Measurements from ENCODE around the gene LGR5.

LGR5 gene, protein sequence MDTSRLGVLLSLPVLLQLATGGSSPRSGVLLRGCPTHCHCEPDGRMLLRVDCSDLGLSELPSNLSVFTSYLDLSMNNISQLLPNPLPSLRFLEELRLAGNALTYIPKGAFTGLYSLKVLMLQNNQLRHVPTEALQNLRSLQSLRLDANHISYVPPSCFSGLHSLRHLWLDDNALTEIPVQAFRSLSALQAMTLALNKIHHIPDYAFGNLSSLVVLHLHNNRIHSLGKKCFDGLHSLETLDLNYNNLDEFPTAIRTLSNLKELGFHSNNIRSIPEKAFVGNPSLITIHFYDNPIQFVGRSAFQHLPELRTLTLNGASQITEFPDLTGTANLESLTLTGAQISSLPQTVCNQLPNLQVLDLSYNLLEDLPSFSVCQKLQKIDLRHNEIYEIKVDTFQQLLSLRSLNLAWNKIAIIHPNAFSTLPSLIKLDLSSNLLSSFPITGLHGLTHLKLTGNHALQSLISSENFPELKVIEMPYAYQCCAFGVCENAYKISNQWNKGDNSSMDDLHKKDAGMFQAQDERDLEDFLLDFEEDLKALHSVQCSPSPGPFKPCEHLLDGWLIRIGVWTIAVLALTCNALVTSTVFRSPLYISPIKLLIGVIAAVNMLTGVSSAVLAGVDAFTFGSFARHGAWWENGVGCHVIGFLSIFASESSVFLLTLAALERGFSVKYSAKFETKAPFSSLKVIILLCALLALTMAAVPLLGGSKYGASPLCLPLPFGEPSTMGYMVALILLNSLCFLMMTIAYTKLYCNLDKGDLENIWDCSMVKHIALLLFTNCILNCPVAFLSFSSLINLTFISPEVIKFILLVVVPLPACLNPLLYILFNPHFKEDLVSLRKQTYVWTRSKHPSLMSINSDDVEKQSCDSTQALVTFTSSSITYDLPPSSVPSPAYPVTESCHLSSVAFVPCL

DNA sequence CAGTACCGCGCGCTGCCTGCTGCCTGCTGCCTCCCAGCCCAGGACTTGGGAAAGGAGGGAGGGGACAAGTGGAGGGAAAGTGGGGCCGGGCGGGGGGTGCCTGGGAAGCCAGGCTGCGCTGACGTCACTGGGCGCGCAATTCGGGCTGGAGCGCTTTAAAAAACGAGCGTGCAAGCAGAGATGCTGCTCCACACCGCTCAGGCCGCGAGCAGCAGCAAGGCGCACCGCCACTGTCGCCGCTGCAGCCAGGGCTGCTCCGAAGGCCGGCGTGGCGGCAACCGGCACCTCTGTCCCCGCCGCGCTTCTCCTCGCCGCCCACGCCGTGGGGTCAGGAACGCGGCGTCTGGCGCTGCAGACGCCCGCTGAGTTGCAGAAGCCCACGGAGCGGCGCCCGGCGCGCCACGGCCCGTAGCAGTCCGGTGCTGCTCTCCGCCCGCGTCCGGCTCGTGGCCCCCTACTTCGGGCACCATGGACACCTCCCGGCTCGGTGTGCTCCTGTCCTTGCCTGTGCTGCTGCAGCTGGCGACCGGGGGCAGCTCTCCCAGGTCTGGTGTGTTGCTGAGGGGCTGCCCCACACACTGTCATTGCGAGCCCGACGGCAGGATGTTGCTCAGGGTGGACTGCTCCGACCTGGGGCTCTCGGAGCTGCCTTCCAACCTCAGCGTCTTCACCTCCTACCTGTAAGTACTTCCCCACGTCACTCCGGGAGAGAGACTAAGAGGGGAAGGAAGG lies at the start of gene LGR5:
TSS of gene LGR5 (plus strand) at position 186 of the 732 bp plus-strand sequence. CDS start at position 469, 283 bp downstream.
- no peak for DNase-seq

DNA sequence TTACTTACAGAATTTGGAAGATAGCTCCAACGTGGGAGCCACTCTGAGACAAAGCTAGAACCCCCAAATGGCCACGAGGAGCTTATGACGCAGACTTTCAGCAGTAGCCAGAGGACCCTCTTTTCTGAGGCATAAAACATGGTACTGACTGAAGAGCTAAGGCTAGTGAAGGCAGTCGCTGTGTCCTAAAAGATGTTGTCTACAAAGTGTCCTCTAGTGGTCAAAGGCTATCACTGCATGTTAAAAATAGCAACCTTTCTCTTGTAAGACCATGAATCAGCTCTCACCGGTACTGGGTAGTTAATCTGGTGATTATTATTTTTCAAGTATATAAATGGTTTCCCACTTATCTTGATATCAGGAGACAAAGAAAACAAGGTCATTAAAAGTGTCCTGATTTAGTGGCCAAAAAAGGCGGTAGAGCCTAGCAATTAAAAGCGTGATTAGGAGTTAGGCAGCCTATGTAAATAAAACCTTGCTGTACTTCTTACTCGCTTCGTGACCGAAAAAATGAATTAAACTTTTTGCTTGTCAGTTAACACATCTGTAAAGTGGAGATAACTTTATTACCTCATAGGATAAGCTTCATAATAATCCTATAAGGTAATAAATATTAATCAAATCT lies 47.0 kb upstream of the LGR5 start:
- DNase-seq: no peak

DNA sequence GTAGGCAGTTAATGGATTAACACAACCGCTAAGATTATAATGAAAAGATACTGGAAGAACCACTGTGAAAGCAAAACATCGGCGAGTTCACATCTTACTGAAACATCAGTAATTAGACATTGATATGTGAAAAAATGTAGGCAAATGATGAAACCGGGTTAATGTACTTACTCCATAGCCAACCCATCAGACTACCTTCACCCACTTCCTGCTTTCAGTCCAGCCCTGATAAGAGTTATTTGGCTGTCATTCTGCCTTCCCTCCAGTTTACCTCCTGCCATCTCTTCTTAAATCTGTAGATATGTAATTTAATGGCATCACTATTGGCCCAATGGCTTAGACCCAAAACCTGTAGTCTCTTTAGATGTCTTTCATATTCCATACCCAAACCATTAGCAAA lies 46.0 kb upstream of the LGR5 start:
- DNase-seq: no peak

DNA sequence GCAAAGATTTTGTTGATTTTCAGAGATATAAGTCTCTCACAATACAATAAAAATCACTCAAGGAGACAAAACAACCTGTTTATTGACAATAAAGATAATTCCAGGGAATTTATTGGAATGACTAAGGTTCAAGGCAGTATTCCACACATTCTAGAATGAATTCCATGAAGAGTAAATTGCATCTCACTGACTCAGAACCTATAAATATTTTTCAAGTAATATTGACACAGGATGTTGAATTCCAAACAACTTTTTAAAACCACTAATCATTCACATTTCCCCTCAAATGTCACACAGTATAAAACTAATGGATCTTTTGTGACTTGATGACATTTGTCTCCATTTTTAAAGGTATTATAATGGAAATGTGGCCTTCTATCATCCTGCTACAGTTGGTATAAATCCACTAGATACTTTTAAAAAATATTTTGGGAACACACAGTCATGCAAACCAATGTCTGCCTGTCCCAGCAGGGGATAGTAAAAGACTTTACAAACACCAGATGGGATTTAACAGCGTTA lies 42.1 kb upstream of the LGR5 start:
- DNase-seq: no peak

DNA sequence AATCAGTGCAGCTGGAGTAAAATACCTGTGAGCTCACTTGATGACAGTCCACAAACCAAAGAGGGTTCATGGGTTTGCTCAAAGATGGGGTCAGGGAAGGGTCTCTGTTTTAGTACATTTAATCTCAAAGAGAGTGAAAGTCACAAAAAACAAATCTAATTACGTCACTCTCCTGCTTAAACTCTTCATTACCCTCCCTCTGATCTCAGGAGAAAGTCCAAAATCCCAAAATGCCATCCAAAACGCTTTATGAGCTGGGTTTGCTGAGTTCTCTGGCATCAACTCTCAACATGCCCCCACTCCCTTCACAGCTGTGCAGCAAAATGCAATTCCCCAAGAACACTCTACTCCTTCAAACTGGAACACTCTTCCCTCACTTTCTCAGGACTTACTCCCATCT lies 40.4 kb upstream of the LGR5 start:
- DNase-seq: no peak

DNA sequence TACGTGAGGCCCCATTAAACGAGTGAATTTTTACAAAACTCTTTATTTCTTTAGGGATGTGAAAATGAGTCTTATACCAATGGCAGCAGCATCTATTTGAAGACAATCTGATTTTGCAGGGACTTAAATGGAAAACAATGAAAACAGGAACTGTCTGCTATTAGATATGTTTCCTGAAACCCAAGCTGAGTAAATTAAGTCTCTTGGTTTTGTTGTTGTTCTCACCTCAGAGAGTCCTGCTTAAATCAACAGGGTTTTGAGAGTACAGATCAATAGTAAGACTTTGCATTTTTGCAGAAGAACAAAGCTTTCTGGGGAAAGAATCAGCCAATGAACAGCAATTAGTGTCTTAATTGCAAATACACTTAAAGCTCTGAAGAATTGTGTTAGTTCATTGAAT lies 39.1 kb upstream of the LGR5 start:
- no peak for DNase-seq

DNA sequence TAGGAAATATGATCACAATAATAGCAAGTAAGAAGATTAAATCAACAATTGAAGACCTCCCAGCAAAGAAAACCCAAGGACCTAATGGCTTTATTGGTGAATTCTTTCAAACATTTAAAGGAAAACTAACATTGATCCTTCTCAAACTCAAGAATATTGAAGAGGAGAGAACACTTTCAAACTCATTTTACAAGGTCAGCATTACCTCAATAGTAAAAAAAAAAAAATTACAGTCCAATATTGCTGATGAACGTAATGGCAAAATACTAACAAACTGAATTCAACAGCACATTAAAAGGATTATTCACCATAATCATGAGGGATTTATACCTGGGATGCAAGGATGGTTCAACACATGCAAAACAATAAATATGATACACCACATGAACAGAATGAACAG lies 33.7 kb upstream of the LGR5 start:
- DNase-seq: no peak

DNA sequence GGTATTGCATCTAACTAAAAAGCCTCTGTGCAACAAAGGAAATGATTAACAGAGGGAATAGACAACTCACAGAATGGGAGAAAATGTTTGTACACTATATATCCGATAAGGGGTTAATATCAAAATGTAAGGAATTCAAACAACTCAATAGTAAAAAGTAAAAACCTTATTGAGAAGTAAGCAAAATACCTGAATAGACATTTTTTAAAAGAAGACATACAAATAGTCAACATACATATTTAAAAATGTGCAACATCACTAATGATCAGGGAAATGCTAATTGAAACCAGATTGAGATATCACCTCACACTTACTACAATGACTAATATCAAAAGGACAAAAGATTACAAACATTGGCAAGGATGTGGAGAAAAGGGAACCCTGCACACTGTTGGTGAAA lies 31.9 kb upstream of the LGR5 start:
- no peak for DNase-seq

DNA sequence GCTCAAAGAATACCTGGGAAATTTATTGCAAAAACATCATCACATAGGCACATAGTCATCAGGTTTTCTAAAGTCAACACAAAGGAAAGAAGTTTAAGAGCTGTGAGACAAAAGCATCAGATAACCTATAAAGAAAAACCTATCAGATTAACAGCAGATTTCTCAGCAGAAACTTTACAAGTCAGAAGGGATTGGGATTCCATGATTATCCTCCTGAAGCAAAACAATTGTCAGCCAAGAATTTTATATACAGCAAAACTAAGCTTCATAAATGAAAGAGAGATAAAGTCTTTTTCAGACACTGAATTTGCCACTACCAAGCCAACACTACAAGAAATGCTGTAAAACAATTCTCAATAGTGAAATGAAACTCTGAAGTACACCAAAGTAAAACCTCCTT lies 28.8 kb upstream of the LGR5 start:
- DNase-seq: no peak

DNA sequence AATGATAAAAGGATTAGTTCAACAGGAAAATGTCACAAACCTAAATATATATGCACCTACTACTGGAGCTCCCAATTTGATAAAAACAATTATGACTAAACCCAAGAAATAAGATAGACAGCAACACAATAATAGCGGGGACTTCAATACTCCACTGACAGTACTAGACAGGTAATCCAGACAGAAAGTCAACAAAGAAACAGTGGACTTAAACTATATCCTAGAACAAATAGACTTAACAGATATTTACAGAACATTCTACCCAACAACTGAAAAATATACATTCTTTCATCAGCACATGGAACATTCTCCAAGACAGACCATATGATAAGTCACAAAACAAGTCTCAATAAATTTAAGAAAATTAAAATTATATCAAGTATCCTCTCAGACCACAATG lies 28.0 kb upstream of the LGR5 start:
- DNase-seq: no peak

DNA sequence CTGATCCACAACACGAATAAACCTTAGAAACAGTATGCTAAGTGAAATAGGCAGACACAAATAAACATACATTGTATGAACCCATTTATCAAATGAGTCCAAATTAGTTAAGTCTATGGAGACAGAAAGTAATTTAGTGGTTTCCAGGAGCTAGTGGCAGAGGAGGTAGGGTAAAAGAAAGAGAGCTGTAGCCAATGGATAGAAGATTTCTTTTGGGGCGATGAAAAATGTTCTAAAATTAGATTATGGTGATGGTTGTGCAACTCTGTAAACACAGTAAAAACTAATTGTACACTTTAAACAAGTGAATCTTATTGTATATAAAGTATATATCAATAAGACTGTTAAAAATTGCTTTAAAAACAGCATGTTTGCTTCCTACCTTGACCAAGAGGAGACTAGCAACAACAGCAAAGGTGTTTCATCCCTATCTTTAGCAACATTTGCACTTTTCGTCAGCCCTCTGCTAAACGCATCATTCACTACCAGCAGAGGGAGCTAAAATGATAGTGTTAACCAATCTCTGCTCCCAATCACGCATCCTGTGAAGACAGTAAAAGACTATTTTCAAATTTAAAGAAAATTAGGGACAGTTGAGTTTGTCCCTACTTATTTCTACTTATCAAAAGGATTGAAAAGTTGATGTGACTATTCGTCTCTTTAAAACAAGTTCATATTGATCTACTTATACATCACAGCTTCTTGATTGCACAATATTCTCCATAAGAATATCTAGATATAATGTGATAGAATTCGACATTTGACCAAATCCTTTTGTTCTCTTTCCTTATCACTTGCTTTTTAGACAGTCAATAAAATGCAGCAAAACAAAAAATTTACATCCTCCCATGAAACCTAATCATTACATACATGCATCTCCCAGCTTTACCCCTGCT lies 24.0 kb upstream of the LGR5 start:
- no peak for DNase-seq

DNA sequence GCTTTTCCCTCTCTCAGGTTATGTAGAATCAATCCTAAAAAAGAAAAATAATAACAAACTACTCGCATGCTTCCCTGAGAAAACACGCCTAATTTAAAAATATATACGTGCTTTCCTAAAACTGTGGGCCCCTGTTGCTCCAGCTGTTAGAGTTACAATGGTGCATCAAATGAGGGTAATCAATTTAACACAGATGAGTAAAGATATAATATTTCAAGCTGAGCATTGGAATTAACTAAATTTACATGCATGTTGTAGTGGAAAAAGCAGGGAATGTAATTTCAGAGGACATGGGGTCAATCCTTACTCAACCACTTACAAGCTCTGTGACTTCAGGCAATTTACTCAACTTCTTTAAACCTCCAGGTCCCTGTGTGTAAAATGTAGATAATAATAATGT lies 22.4 kb upstream of the LGR5 start:
- no peak for DNase-seq

DNA sequence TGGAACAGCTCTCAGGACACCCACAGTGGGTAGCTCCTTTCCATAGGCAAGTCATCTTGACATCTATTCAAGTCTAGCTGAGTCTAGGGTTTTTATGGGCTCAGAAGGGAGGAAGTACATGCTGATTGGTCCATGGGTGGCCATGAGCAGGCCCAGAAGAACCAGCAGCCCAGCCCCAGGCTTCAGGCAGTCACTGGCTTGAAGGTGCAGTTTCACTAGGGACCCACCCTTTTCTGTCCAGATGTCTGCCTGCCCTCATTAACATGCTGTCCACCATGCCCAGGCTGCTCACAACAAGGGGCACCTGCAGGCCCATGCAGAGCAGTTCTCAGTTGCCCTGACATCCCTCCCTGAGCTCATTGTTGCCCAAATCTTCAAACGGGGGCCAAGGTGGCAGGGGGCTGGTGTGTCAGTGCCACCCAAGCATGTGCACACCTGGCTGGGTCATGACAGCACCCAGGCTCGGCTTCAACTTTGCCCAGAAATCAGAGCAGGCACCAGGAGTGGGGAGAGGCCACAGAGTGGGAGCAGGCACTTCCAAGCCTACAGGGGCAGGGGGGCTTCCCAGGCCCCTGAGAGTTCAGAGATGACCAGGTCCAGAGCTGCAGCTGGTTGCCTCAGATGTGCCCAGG lies 18.7 kb upstream of the LGR5 start:
- no peak for DNase-seq

DNA sequence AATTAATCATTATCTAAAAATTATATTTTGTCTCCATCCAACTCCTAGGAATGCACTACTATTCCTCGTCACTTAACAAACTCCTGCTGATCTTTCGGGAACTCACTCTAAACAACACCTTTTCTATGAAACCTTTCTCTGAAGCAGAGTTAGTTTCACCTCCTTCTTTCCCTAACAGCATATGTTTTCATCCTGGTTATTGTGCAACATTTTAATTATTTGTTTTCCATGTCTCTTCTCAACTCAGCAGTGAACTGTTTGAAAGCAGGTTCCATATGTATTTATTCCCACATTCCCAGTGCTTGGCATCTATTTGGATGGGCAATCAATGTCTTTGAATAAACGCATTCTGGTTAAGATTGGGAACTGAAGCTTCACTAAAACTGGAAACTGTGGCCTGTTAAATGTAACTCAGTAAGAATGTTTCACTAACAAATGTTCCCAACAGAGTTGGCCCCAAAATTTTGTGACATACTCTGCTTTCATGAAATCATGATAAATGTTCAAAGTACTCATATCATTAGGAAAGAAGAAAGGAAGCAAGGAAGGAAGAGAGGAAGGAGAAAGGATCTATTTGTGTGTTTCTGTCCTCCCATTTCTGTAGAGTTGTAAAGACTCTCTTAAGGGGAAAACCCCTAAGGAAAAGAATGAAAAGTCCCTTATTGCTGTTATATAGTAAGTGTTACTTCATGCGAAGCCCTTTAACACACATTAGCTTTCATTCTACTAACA lies 13.9 kb upstream of the LGR5 start:
- no peak for DNase-seq

DNA sequence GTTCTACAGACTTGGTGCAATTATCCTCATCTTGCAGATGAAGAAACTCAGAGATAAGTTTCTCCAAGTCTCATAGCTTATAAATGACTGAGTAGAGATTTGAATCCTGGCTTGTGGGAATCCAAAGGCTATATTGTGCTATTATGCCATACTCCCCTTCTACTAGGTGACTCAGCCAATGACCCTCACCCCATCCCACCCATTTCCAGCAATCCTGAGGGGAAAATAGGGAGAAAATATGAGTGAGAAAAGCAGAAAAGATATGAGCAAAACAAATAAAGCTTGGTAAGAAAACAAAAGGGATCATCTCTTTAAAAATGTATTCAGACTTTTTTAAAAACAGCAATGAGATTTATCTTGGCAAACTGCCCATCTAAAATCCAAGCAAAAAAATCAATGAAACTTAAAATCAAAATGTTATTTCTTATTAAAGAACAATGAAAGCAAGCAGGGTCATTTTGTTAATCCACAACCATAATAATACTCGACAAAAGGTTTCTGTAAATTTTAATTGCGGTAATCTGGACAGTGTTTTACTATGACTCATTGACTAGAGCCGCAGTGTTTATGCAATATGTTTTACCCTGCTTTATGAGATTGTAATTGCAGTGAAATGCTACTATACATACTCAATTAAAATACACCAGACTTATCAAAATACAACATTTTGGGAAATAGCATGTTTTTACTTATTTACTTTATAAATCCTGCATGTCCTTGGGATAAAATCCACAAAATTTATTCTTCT lies 13.1 kb upstream of the LGR5 start:
- DNase-seq: no peak

DNA sequence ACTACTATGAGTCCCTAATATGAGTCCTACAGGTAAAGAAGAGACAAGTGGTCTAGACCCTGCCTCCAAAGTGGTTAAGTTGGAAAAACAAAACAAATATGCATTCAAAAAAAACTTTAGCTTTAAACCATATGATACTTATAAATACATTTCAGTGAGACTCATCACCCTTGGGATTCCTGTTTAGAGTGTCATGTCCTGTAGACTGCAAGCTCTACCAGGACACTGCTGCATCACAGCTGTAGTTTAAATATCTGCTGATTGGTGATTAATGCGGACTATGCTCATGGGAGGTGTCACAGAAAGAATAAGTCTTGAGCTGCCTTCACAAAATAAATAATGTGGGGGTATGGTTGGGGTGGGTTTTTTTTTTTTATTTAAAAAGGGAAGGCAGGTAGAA lies 8.8 kb upstream of the LGR5 start:
- no peak for DNase-seq

DNA sequence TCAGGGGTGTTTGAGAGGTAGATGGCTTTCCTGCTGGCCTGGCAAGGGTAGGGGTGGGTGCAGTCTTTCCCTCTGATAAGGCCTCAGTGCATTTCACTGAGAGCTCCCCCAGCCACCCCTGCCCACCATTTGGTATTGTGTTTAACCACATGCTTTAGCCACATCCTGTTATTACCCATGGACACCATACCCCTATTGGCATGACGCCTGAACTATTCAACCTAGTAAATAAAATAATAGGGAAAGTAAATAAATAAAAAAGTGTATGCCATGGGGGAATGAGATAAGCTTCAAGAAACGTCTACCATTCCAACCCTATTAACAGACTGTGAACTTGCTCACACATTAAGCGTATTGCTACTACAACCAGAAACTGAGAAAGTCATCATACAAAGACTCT lies 7.6 kb upstream of the LGR5 start:
- no peak for DNase-seq

DNA sequence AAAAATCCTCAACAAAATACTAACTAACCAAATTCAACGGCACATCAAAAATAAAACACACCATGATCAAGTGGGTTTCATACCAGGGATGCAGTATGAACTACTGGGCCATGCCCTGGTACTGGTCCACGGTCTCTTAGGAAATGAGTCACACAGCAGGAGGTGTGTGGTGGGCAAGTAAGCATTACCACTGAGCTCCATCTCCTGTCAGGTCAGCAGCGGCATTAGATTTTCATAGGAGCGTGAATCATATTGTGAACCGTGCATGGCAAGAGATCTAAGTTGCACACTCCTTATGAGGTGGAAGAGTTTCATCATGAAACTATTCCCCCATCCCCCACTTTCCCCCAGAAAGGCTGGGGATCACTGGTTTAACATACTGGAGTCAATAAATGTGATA lies 6.7 kb upstream of the LGR5 start:
- no peak for DNase-seq

DNA sequence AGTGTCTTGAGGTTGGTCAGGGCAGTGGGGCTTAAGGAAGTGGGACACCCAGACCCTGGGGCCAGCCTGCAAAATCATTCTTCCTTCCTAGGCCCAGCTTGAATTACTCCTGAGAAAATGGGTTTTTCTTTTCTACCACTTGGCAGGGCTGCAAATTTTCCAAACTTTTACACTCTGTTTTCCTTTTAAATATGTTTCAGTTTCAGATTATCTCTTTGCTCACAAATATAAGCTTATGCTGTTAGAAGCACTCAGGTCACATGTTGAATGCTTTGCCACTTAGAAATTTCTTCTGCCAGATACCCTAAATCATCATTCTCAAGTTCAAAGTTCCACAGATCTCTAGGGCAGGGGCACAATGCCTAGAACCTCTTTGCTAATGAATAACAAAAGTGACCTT lies 2.9 kb upstream of the LGR5 start:
- DNase-seq: no peak

All from activated CD4-positive, alpha-beta T cell treated with anti-CD3 and anti-CD28 coated beads for 1 hour (primary cell).